CD4-positive, alpha-beta T cell treated with Interleukin-15 for 4 hours (primary cell): Measurements from ENCODE around the gene PLA2R1.

ENCODE experiments used
- DNase-seq: peaks from one replicate; pipeline ENCODE4 v3.0.0-alpha.2; 2020; ENCODE audit warnings: low spot score

Gene PLA2R1

DNA sequence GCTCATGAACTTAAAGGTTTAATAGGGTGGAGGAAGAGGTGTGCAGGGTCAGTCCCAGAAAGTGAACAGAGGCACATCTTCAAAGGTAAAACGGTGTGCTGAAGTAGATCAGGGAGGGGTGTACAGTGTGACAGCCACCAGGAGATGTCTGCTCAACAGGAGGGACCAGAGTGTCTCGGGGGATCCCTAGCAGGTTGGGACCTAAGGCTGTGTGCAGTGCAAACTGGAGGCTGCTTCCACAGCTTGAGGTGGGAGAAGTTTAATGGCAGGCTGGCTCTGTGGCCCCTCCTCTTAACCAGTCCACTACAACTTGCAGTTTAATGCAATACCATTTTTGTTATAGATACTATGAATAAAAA is 33.2 kb downstream of the PLA2R1 start:
- no peak for DNase-seq

DNA sequence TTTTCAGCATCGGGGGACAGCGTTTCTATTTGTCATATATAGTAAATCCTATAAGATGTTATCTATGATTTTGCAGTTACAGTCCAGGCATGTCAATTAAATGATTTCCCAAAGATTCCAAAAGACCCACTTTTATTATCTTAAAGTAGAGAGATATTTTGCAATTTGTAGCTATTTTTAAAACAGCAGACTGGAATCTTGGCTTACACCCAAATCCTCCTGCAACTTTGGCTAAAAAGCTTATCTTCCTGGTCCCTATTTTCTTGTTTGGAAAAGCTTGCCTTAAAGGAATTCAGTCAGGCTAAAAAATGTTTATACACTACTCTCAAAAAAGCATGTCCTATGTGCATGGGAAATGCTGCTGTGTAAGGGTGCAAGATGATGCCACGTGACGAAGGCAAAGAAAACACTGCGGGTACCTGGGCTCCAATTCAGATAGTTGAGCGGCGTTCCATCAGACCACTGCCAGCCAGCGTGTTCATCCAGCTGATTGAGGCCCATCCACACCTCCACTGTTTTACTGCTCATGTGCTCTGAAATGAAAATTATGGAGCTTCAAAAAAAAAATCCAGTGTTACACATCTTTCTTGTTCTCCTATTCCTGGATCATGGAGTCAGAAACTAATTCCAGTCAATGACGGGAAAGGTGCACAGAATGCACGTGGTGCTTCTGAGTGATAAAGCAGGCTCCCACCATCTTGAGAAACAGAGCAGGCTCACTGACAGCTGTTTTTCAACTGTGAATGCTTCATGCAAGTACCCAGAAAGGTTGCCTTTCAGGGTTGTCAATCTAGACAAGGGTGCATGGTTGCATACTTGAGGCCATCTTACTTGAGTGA is 33.8 kb downstream of the PLA2R1 start:
- DNase-seq = no peak

DNA sequence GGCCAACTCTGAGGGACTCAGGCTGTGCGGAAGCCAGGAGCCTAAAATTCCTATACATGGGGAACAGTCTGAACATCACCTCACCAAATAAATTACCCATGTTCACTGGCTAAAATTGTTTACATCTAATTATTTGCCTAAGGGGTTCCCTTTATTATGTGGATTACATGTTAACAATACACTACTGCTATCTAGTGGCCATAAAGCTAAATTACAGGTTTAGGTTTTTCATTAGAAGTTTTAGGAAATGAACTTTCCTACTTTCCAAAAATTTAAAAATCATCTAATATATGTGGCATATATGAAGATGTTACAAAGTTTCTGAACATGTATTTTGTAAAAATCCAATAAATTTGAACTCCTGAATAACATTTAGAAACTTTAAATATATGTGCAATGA is 40.3 kb downstream of the PLA2R1 start:
- no peak for DNase-seq

DNA sequence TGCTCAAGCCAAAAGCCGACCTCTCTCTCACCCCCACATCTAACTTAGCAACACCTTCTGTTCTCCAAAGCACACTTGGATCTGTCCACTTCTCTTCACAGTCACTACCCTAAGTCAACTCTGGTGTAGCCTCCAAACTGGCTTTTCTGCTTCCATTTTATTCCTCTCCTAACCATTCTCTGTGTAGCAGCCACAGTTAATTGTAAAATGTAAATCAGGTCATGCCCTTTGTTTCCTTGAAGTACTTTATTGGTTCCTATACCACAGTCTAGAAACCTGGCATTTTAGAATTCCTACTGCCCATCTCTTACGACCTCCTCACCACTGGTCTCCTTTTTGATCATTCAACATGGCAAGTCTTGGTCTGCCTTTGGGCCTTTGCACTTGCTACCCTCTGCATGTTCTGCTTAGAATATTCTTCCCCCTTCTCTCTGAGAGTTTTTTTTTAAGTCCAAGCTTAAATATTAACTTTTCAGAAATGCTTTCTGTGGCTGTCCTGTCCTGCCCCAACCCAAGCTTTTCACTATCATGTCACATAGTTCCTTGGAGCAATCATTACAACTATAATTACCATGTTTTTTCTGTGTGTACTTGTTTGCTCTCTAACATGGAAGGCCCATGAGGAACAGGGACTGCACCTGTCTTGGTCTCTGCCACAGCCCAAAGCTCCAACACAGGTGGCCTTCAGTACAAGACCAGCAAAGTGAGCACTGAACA is 42.9 kb downstream of the PLA2R1 start:
- no peak for DNase-seq

DNA sequence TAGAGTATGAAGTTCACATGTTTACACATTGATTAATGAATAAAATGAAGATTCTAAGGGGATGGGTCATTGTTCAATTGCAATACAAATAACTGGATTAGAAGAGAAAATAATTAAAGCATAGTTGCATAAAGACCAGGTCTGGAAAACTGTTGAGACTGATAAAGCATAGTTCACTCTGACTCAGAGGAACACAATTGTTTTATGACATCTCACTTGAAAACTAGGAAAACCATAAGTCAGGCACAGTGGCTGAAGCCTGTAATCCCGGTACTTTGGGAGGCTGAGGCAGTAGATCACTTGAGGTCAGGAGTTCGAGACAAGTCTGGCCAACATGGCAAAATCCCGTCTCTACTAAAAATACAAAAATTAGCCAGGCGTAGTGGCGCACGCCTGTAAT is 46.7 kb downstream of the PLA2R1 start:
- no peak for DNase-seq

DNA sequence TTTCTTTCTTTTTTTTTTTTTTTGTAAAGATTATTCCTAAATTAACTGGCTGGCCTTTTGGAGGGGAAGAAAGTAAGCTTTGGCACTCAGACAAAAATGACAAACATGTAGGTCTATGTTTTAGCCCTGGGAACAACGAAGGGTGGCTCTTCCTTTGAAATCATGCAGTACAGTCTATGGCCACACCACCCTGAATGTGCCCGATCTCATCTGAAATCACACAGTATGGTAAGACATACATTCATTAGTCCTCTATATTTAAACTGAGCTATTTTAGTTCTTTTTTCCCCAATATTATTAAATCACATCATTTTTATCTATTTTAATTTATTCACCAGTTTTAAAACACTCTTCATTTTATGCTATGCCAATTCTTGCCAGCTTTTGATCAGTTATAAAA is 48.2 kb downstream of the PLA2R1 start:
- no peak for DNase-seq

DNA sequence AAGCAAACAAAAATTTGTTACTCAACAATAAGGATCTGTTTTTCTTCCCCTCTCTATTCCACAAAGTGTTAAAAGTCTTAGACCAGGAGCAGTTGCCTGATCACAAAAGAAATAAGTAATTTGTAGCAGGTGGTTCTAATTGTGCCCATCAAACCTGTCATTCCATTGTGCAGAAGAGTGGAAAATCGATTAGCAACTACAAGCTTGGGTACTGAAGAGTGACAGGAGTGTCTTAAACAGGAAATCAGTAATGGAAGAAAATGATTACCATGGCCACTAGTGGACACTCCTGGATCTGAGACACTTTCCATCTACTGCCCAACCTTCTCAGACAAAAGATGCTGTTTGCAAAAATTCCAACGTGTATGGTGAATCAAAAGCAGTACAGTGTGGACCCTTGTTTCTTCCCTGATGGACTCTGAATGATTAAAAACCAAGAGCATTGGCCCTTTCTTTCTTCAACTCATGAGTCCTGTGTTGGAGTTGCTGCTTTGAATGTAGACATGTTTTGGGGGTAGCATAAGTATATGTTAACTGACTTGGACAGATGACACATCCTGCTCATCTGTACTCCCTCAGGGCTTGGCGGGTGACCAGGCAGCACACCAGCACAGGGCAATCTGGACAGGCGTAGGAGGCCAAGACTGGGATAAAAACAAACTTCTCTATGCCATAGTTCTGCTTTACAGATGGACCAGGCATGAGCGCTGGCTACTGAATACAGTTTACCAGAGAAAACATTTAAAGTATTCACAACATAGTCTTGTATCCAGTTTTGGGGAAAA is 51.9 kb downstream of the PLA2R1 start:
- no peak for DNase-seq

DNA sequence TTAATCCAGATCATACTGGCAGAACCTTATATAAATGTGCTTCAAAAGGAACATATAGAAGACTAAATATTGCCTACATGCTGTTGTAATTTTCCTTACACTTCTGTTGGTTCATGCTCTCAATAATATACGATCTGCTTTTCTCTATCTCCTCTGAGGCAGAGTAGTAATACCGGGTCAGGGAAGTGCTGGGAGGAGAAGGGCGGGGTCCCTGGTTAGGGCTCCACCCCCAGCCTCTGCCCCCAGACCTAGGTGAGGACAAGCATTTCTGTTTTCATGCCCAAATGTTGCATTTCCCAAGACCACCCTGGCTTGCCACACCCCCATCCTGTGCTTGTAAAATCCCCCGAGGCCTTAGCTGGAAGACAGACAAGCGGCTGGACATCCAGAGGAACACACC is 55.3 kb downstream of the PLA2R1 start:
- no peak for DNase-seq

DNA sequence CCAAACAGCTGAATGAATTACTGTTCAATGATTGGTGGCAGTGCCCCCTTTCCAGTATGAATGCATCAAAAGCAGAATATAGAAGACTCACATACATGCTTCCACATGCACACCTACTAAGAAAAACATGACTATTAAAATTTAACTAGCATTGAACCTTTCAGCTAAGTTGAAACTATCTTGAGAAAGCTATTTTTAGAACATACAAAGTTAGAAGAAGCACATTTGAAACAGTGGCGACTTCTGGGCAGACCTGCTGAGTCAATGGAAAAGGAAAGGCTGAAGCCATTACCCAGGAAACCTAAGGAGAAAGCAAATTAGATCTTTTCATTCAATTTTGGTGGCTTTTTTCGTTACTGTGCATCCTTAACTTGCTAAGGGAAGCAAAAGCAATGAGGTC is 55.9 kb downstream of the PLA2R1 start:
- no peak for DNase-seq

DNA sequence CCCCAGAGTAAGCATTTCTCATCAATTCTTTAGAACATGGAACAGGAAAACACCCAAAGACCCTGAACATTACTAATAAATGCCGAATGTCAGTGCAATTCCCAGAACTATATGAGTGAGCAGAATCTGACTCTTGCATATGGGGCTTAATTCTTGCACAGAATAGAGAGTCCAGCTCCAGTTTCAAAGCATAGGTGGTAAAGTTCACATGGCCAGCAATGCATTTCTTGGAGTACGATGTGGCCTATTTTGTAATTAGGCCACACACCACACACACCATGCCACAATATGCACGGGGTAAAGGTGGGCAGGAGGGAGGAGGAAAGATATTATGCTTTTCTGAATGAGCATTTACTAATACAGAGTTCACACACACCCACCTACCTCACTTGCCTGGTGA is 56.5 kb downstream of the PLA2R1 start:
- DNase-seq = no peak

DNA sequence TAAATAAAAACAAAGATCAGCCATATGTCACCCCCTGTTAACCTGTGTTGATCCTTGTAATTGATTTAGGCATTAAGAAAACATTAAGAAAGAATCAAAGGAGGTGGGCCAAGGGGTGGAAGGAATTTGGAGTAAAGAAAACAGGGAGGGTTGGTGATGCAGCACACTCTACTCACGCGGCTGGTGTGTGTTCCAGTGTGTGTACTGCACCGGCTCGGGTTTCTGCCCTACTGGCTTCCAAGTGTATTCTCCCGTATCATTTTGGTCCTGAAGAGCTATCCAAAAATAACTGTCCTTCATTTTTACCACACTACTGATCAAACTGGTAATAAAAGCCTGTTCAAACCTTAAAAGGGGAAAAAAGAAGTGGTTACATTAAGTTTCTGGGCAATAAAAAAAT is 56.9 kb downstream of the PLA2R1 start:
- DNase-seq = no peak

DNA sequence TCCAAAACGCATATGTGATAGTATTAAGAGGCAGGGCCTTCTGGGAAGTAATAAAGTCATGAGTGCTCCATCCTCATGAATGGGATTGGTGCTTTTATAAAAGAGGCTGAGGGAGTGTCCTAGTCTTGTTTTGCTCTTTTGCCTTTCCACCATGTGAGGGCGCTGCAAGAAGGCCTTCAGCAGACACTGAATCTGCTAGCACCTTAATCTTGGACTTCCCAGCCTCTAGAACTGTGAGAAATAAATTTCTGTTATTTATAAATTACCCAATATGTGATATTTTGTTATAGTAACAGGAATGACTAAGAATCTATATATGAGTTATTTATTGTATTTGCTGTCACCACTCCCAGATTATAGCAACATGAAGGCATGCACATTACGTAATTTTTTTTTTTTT is 63.5 kb downstream of the PLA2R1 start:
- no peak for DNase-seq

DNA sequence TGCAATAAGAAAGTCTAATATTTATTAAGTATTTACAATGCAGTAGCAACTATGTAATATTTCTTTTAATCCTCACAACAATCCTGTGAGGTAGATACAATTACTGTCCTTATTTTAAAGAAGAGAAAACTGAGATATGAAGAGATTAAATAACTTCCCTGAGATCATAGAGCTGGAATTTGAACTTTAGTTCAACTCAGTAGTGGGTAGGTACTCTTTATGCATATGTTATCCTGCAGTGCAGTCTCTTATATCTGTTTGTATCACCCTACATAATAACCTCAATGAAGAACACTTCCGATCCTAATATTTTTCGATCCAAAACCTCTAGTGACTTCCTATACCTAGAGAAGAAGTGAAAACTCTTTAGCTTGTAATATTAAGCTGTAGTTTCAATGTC is 64.2 kb downstream of the PLA2R1 start:
- DNase-seq = no peak

DNA sequence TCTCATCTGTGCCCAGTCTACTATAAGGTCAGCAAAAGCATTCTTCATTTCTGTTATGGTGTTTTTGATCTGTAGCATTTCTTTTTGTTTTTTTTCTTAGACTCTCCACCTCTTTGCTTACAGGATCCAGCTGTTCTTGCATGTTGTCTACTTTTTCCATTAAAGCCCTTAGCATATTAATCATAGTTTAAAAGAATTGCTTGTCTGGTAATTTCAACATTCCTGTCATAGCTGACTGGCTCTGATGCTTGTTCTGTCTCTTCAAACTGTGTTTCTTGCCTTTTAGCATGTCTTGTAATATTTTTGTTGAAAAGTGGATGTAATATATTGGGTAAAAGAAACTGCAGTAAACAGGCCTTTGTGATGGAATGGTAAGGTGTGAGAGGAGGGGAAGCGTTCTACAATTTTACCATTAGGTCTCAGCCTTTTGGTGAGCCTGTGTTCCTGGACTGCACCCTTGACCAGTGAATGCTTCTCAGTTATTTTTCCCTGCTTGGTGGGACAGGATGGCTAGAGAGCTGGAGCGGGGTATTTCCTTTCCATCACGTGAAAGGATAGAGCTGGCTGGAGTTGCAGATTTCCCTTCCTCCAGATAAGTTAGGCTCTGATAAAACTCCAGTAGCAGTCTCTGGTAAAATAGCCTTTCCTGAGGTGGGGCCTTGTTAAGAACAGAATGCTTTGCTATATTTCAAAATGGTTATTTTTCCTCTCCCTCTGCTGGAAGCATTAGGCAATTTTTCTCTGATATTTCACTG is 65.4 kb downstream of the PLA2R1 start:
- no peak for DNase-seq

DNA sequence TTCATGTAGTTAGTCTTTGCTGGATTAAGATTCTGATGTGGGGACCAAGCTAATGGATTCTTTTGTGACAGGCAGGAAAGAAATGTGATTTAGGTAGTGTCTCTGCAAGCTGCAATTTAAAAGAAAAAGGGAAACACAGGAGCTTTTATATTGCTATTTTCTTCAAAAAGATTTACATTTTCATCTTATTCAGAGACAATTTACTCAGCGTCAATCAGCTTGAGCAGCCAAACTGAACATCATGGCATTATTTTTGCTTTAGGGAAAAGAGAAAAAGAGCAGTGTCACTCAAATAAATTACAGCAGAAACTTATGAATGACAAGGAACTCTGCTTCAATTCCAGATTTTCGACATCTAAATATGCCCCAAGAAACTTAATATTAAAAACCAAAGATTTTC is 67.4 kb downstream of the PLA2R1 start:
- DNase-seq = no peak

DNA sequence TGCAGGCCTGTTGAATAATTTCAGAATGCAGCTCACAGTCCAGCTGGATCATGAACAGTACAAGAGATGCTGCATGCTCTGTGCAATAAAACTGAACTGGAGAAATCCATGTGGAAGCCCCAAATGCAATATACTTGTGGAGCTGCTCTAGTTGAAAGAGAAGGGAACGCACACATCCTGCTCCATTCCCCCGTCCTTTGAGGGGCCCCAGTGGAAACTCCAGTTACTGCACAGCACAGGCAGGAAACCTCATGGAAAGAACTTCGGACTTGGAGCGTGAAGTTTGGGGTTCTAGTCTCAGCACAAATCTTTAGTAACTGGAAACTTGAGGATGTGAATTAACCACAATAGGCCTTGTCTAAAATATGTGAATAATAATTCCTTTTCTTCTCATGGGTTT is 73.2 kb downstream of the PLA2R1 start:
- no peak for DNase-seq

DNA sequence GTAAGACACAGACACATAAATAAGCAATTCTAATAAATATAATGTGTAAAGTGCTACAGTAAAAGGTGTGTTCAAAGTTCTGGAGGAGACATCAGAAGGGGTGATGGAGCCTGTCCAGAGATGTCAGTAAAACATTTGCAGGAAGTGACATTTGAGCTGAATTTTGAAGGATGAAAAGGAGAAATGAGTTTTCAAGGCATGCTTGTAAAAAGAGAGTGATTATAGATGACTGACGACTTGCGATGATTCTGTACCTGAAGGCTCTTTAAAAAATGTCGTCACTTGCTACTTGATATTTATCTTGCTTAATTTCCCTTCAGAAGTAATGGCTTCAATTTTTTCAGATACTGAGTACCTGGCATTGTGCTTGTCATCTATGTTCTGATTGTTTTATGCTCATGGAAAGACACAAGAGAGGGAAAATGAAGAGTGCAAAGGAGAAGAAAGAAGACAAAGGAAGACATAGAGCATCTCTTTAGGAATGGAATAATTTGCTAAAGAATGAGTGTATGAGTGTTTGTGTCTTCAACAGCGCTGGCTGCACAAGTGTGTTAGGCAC is 73.9 kb downstream of the PLA2R1 start:
- no peak for DNase-seq

DNA sequence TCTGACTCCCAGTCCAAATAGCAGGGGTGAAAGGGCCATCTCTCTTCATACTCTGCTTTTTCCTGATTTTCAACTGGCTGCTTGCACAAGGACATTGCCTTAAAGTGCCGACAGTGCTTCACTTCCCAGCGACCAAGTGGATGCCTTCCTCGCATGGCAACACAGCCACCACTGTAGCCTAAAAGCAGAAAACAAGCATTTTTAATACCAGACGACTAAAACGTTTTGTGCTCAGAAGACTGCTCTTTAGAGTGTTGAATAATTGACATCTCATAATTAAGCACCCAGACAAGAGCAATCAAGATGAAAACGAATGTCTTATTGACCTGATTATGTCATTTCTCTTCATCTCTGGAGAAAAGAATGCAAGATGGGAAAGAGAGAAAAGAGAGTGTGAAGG is 75.2 kb downstream of the PLA2R1 start:
- no peak for DNase-seq

DNA sequence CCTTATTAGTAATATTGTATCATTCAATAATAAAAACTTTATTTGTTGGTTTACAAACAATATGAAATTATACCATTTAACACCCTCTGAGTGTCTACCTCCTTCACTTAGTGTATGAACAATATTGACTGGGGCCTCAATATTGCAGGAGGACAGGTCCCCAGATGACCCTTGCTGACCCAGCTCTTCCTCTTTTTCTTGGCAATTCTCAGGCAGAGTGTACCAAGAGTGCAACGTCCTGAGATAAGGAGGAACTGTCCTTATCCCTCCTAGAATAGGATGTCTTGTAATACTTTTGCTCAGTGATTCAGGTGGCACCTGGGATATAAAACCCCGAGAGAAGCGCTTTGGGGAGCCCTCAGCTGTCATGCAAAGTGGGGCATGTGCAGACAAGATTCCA is 76.8 kb downstream of the PLA2R1 start:
- no peak for DNase-seq

DNA sequence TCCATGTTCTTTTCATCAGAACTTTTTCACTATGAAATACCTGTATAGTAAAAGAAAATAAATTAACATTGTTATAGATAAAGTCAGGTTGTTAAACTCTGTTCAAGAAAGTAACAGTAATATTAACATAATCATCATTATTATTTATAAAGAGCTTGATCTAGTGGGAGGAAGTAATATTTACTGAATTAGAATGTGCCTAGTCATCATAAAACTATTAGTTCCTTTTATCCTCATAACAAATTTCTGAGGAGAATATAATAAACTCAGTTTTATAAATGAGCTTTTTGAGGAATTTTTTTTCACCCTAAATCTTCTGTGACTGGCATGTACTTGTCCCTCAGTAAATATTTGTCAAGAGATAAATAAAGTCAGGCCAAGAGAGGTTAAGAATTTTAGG is 78.4 kb downstream of the PLA2R1 start:
- DNase-seq = no peak

DNA sequence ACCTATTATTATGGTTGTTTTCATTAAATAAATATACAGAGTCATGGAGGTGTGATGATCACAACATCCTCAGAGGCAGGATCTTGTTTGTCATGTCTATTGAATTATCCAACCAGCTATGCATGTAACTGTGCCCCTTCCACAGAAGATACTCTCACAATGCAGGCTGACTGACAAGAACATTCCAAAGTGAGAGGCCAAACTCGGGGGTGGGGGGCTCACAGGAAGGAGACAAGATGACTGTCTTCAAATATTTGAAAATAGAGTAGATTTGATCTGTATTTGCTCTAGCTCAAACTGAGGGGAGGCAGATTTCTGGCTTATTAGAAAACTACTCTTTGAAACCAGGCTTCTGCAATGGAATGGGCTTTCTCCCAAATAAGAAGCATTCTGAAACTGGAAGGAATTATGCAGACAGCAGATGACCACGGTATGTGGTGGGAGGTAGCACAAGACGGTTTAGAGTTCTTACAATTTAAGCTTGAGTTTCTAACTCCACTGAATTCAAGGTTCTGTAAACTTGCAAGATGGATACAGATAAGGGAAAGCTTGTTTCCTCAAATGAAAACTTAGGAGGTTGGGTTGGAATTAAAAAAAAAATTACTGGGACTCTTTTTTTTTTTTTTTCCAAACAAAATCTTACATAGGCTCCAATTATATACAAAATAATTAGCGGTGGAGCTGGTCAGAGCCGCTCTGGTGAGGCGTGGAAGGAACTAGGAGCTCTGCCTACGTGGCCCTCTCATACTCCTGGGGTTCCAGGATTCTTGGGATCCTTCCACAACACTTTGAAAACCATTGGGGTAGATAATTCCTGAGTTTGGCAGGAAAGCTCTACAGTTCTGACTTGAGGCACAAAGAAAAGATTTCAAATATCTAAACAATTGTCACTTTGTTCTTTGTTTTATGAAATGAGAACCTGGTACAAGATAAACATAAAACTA is 79.3 kb downstream of the PLA2R1 start:
- no peak for DNase-seq
